Activated B cell treated with CpG ODN at 0.5 μM for 24 hours (primary cell): ENCODE data around the gene DDI2. TPM values are rescaled to one million over a fixed set of nuclear protein-coding genes. Genes with fewer than 3 reads are reported as not detected.

Experiments used
- ATAC-seq: fragments of 200-7000 bp; cut with Tn5 transposase; one replicate; pipeline ENCODE4 v1.10.0; 2021; ENCODE audit warnings: low read depth, mild to moderate bottlenecking, moderate library complexity
- CTCF ChIA-PET: fragments of 350-600 bp; sonication (Branson Sonifier 250); formaldehyde crosslinking; loops from one replicate; lab custom pipeline; 2021; ENCODE audit warnings: antibody characterized with exemption; lab: Charles Lee
- POLR2A ChIA-PET: fragments of 350-600 bp; sonication (Branson Sonifier 250); formaldehyde crosslinking; loops from one replicate; lab custom pipeline; 2021; ENCODE audit warnings: antibody characterized with exemption; lab: Charles Lee
- DNase-seq: peaks from one replicate; pipeline ENCODE4 v3.0.0; 2022
- H3K27ac Mint-ChIP-seq: one replicate; pipeline ENCODE4 v1.8.0; 2020; ENCODE audit warnings: mixed read lengths
- H3K27me3 Mint-ChIP-seq: one replicate; pipeline ENCODE4 v1.8.0; 2021; ENCODE audit warnings: mixed read lengths
- H3K36me3 Mint-ChIP-seq: one replicate; pipeline ENCODE4 v1.8.0; 2021; ENCODE audit warnings: low read depth, mixed read lengths
- H3K4me1 Mint-ChIP-seq: one replicate; pipeline ENCODE4 v1.8.0; 2021; ENCODE audit warnings: mixed read lengths
- H3K4me3 Mint-ChIP-seq: one replicate; pipeline ENCODE4 v1.8.0; 2020; ENCODE audit warnings: mild to moderate bottlenecking, mixed read lengths
- H3K9me3 Mint-ChIP-seq: one replicate; pipeline ENCODE4 v1.8.0; 2020; ENCODE audit warnings: mixed read lengths
- intact Hi-C: fragments of 100-400 bp; cut with micrococcal nuclease; formaldehyde crosslinking; loops from one replicate; pipeline ENCODE4 v1.15.1; 2024
- total RNA-seq: library from RNA; stranded (reverse); gene quantifications from 2 replicates; pipeline ENCODE4 v1.2.3, GENCODE V29; 2022
- TF ChIP-seq, protein P1 (sequence below): fragments of 200-600 bp; IDR thresholded peaks from one replicate; pipeline ENCODE4 v1.8.0; 2022; ENCODE audit warnings: antibody characterized with exemption, mild to moderate bottlenecking

The DDI2 gene
- total RNA-seq, 1 donor from 2014 or later: 59.1 TPM

- DNase-seq (no peak), ATAC-seq (no peak)
- TF ChIP-seq, protein P1, sequence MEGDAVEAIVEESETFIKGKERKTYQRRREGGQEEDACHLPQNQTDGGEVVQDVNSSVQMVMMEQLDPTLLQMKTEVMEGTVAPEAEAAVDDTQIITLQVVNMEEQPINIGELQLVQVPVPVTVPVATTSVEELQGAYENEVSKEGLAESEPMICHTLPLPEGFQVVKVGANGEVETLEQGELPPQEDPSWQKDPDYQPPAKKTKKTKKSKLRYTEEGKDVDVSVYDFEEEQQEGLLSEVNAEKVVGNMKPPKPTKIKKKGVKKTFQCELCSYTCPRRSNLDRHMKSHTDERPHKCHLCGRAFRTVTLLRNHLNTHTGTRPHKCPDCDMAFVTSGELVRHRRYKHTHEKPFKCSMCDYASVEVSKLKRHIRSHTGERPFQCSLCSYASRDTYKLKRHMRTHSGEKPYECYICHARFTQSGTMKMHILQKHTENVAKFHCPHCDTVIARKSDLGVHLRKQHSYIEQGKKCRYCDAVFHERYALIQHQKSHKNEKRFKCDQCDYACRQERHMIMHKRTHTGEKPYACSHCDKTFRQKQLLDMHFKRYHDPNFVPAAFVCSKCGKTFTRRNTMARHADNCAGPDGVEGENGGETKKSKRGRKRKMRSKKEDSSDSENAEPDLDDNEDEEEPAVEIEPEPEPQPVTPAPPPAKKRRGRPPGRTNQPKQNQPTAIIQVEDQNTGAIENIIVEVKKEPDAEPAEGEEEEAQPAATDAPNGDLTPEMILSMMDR: no peak
- H3K9me3 Mint-ChIP-seq: no peaks in the 10 kb centered on the region
- no peak overlapping the region for H3K27ac Mint-ChIP-seq
- peaks cover 12% of the 10 kb centered on the region for H3K4me1 Mint-ChIP-seq
- POLR2A ChIA-PET: interaction anchor here (0.6 kb wide), 2 partner anchors 10 to 90 kb away, joined by 3 read pairs; no protein-coding TSS in a partner anchor
- H3K4me3 Mint-ChIP-seq: no peak overlapping the region
- CTCF ChIA-PET: no interaction called here
- intact Hi-C loops: no loop called here
- H3K36me3 Mint-ChIP-seq: peaks cover 6% of the 10 kb centered on the region
- no peaks in the 10 kb centered on the region for H3K27me3 Mint-ChIP-seq
Observed at GRCh38 chr1:15671430-15671829, 54.2 kb downstream of the DDI2 start.

DNA sequence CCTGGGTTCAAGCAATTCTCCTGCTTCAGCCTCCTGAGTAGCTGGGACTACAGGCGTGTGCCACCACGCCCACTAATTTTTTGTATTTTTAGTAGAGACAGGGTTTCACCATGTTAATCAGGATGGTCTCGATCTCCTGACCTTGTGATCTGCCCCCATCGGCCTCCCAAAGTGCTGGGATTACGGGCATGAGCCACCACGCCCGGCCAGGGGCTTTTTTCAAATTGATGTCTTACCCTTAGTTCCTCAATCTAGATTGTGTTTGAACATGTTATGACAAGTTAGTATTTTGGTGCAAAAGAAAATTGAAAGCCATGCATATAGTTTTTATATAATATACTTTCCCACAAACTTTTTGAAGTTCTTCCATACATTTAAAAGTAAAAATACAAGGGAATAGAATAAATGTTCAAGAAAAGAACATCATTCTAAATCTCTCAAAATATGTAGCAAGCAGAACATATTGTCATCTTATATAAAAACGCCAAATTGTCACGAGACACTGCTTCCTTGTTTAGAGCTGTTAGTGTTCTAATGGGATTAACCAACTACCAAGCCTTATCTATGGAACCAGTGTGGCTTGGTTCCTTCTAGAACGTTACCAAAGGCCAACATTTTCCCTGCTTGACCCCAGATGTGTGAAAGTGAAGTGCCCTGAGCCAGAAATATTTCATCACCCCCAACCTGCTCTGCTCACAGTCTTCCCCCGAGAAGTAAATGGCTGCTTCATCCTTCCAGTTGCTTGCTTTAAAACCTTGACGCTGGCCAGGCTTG lies 57.3 kb downstream of the DDI2 start:
- DNase-seq: no peak
- no peak for ATAC-seq

DNA sequence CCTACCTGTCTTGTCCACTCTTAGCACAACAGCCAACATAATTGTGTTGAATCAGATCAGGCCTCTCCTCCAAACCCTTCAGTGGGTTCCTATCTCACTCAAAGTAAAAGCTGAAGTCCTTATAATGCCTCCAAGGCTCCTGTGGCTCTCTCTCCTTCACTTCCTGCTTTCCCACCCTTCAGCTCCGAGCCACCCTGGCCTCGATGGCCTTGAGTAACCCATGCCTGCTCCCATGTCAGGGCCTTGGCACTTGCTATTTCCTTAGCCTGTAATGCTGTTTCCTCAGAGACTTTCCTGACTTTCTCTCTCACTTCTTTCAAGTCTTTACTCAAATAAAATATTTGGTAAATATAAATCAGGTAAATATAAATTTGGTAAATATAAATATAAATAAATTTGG lies 58.8 kb downstream of the DDI2 start:
- no peak for ATAC-seq
- POLR2A ChIA-PET: interaction anchor here (0.9 kb wide), 1 partner anchor 12 kb away, joined by 3 read pairs; no protein-coding TSS in a partner anchor
- H3K4me3 Mint-ChIP-seq: no peak overlapping the region
- DNase-seq: no peak
- intact Hi-C loops: no loop called here
- TF ChIP-seq, protein P1: no peak
- no peaks in the 10 kb centered on the region for H3K27me3 Mint-ChIP-seq
- CTCF ChIA-PET: no interaction called here
- H3K27ac Mint-ChIP-seq: no peak overlapping the region
- H3K9me3 Mint-ChIP-seq: no peaks in the 10 kb centered on the region
- H3K4me1 Mint-ChIP-seq: peaks cover 36% of the 10 kb centered on the region
- no peaks in the 10 kb centered on the region for H3K36me3 Mint-ChIP-seq

More for the DNA sequence above, 57.3 kb downstream of the DDI2 start:
- intact Hi-C loops: no loop called here
- H3K4me3 Mint-ChIP-seq: no peak overlapping the region
- H3K9me3 Mint-ChIP-seq: no peaks in the 10 kb centered on the region
- H3K27me3 Mint-ChIP-seq: no peaks in the 10 kb centered on the region
- CTCF ChIA-PET: no interaction called here
- peaks cover 21% of the 10 kb centered on the region for H3K4me1 Mint-ChIP-seq
- no peak overlapping the region for H3K27ac Mint-ChIP-seq
- POLR2A ChIA-PET: interaction anchor here (0.6 kb wide), 1 partner anchor 130 kb away, joined by 4 read pairs; no protein-coding TSS in a partner anchor
- TF ChIP-seq, protein P1: no peak
- no peaks in the 10 kb centered on the region for H3K36me3 Mint-ChIP-seq

- H3K4me1 Mint-ChIP-seq: peaks cover 42% of the 10 kb centered on the region
- no peaks in the 10 kb centered on the region for H3K27me3 Mint-ChIP-seq
- POLR2A ChIA-PET: interaction anchor here (0.6 to 0.9 kb wide), 2 partner anchors 13 to 269 kb away, joined by 3 read pairs; no protein-coding TSS in a partner anchor
- no peak overlapping the region for H3K4me3 Mint-ChIP-seq
- no peaks in the 10 kb centered on the region for H3K9me3 Mint-ChIP-seq
- H3K27ac Mint-ChIP-seq: no peak overlapping the region
- TF ChIP-seq, protein P1: no peak
- intact Hi-C loops: no loop called here
- CTCF ChIA-PET: interaction anchor here (0.7 kb wide), 1 partner anchor 13 kb away, joined by 3 read pairs; no protein-coding TSS in a partner anchor
- no peaks in the 10 kb centered on the region for H3K36me3 Mint-ChIP-seq
- ATAC-seq: no peak
- DNase-seq: no peak
Observed at GRCh38 chr1:15676688-15677661, 59.7 kb downstream of the DDI2 start.
